Skeletal muscle satellite cell (primary cell): ENCODE results near the gene PIGQ.

ENCODE experiments used
- H3K27me3 ChIP-seq: 2 replicates; pipeline ENCODE4 v1.7.0; 2013; ENCODE audit warnings: low read length; ENCODE audit not compliant: control insufficient read depth, insufficient read depth
- H3K36me3 ChIP-seq: 2 replicates; pipeline ENCODE4 v1.7.0; 2013; ENCODE audit warnings: mild to moderate bottlenecking, control low read depth, low read length; ENCODE audit not compliant: insufficient read depth
- H3K4me1 ChIP-seq: 2 replicates; pipeline ENCODE4 v1.7.0; 2013; ENCODE audit warnings: low read length; ENCODE audit not compliant: control insufficient read depth, insufficient read depth
- H3K4me2 ChIP-seq: 2 replicates; pipeline ENCODE4 v1.7.0; 2013; ENCODE audit warnings: mild to moderate bottlenecking, low read length
- H3K4me3 ChIP-seq: 2 replicates; pipeline ENCODE4 v1.7.0; 2013; ENCODE audit warnings: low read length
- H3K9ac ChIP-seq: 2 replicates; pipeline ENCODE4 v1.7.0; 2013; ENCODE audit warnings: mild to moderate bottlenecking, low read depth, low read length, moderate library complexity
- H3K9me3 ChIP-seq: replicated peaks from 2 replicates; pipeline ENCODE4 v1.7.0; 2013; ENCODE audit warnings: mild to moderate bottlenecking, control low read depth, low read length

The PIGQ gene

GRCh38 chr16:536746-537145, 33.0 kb upstream of the PIGQ start:
- Histone ChIP-seq H3K4me2 (no peak overlapping the region), H3K4me1 (peaks cover 58% of the 10 kb centered on the region), H3K36me3 (peaks cover 21% of the 10 kb centered on the region), H3K9me3 (no peaks in the 10 kb centered on the region), H3K9ac (no peak overlapping the region), H3K4me3 (no peak overlapping the region), H3K27me3 (no peaks in the 10 kb centered on the region)

DNA sequence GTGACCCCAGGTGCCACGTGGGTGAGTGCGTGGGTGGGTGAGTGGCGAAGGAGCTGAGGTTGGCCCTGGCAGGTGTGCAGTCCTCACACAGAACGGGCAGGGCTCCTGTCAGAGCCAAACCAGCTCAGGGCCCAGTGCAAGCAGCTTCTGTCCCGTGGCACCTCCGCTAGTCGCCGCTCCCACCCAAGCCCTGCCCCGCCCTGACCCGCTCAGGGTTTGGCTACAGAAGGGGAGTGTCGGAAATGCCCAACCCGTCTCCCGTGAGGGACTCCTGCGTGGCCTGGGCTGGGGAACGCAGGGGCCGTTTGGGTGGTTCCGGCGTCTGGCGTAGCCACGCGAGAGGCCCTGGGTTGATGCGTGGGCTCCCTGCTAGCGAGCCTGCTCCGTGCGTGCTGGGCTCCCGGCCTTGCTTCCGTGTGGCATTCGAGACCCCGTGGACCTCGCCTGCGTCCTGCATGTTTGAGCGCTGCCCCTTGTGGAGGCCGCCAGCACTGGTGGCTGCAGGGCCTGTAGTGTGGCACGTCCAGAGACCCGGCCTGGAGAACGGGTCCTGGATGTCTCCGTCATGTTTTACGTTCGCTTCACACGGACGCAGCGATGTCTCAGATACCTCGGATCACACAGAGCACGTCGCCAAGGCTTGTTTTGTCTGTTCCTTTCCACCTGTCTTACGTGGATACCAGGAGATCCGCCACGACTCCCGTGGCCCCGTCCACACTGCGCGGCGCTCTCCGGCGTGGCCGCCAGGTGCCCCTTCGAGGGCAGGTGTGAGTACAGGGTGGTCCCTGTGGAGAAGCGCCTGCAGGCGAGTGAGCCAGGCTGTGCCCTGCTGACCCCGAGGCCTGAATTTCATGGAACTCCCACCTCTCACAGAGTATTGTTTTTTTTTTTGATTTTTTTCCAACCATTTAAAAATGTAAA, 32.1 kb upstream of the PIGQ start:
- Histone ChIP-seq H3K4me3 (no peak overlapping the region), H3K9ac (no peak overlapping the region), H3K36me3 (peaks cover 21% of the 10 kb centered on the region), H3K4me1 (peaks cover 52% of the 10 kb centered on the region), H3K9me3 (no peaks in the 10 kb centered on the region), H3K27me3 (no peaks in the 10 kb centered on the region), H3K4me2 (no peak overlapping the region)

- Histone ChIP-seq H3K4me2 (peak overlapping the region; percentile 39), H3K36me3 (peaks cover 21% of the 10 kb centered on the region), H3K9ac (peak overlapping the region; percentile 32), H3K4me1 (peaks cover 33% of the 10 kb centered on the region), H3K9me3 (no peaks in the 10 kb centered on the region), H3K4me3 (no peak overlapping the region), H3K27me3 (no peaks in the 10 kb centered on the region)
Measured at GRCh38 chr16:539901-540530, 29.8 kb upstream of the PIGQ start.

GRCh38 chr16:540645-541340, 29.0 kb upstream of the PIGQ start:
- Histone ChIP-seq H3K4me1 (peaks cover 25% of the 10 kb centered on the region), H3K9me3 (no peaks in the 10 kb centered on the region), H3K36me3 (peaks cover 21% of the 10 kb centered on the region), H3K9ac (no peak overlapping the region), H3K4me2 (peak overlapping the region; percentile 28), H3K4me3 (no peak overlapping the region), H3K27me3 (no peaks in the 10 kb centered on the region)

- Histone ChIP-seq H3K9me3 (no peaks in the 10 kb centered on the region), H3K27me3 (no peaks in the 10 kb centered on the region), H3K4me1 (peaks cover 21% of the 10 kb centered on the region), H3K36me3 (peaks cover 6% of the 10 kb centered on the region), H3K4me2 (no peak overlapping the region), H3K9ac (no peak overlapping the region), H3K4me3 (no peak overlapping the region)
Measured at GRCh38 chr16:543301-544164, 26.2 kb upstream of the PIGQ start.

GRCh38 chr16:544517-544916, 25.3 kb upstream of the PIGQ start:
- Histone ChIP-seq H3K9ac (no peak overlapping the region), H3K4me1 (peaks cover 15% of the 10 kb centered on the region), H3K36me3 (peaks cover 10% of the 10 kb centered on the region), H3K27me3 (no peaks in the 10 kb centered on the region), H3K4me3 (no peak overlapping the region), H3K4me2 (no peak overlapping the region), H3K9me3 (no peaks in the 10 kb centered on the region)

- Histone ChIP-seq H3K4me2 (peak overlapping the region; percentile 31), H3K9ac (no peak overlapping the region), H3K36me3 (peaks cover 27% of the 10 kb centered on the region), H3K4me1 (no peaks in the 10 kb centered on the region), H3K9me3 (no peaks in the 10 kb centered on the region), H3K4me3 (no peak overlapping the region), H3K27me3 (no peaks in the 10 kb centered on the region)
Measured at GRCh38 chr16:546909-547770, 22.6 kb upstream of the PIGQ start.

DNA sequence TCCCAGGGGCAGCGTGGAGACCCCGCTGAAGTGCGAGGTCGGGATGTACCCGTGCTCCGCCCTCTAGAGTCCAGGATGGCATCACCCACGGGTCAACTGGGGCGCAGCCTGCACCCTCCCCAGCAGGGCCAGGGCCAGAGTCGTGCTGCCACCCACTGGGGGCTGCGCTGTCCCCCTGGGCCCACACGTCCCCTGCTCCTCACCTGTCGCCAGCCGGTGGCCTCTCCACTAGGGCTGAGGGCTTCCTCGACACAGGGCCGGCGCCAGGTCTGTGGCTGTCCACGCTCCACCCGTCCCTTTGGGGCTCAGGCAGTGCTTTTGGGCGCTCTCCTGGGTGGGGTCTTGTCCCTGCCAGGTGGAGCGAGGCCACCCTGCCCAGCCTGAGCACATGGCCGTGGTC, 21.2 kb upstream of the PIGQ start:
- Histone ChIP-seq H3K4me1 (no peaks in the 10 kb centered on the region), H3K36me3 (peaks cover 29% of the 10 kb centered on the region), H3K4me3 (no peak overlapping the region)

DNA sequence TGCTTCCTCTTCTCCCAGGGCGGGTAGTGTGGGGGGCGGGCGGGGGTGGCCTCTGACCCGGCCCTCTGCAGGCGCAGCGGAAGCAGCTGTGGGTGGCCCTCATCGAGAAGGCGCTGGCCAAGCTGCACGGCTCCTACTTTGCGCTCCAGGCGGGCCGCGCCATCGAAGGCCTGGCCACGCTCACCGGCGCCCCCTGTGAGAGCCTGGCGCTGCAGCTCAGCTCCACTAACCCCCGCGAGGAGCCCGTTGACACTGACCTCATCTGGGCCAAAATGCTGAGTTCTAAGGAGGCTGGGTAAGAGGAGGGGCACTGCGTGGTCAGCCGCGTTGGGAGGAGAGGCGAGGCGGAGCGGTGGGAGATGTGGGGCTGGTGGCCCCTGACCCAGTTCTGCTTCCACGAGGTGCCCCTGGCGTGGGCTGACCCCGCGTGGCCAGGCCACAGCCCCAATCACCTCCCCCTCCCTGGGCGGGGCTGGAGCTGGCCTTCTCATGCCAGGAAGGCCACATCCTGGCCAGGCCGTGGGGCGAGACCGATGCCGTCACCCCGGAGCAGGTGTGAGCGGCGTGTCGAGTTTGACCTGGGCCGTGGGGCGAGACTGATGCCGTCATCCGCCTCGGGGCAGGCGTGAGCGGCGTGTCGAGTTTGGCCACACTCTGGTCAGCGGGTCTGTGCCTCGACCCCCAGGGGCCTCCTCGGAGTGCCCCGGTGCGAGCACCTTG, 20.1 kb upstream of the PIGQ start:
- Histone ChIP-seq H3K9ac (no peak overlapping the region), H3K4me3 (no peak overlapping the region), H3K9me3 (no peaks in the 10 kb centered on the region), H3K4me2 (no peak overlapping the region), H3K4me1 (peaks cover 11% of the 10 kb centered on the region), H3K36me3 (peaks cover 29% of the 10 kb centered on the region), H3K27me3 (no peaks in the 10 kb centered on the region)

More for the DNA sequence above, 21.2 kb upstream of the PIGQ start:
- Histone ChIP-seq H3K9ac (no peak overlapping the region), H3K9me3 (no peaks in the 10 kb centered on the region), H3K4me2 (no peak overlapping the region), H3K27me3 (no peaks in the 10 kb centered on the region)

GRCh38 chr16:551210-551609, 18.6 kb upstream of the PIGQ start:
- Histone ChIP-seq H3K9ac (no peak overlapping the region), H3K36me3 (peaks cover 29% of the 10 kb centered on the region), H3K9me3 (no peaks in the 10 kb centered on the region), H3K4me3 (no peak overlapping the region), H3K4me1 (peaks cover 25% of the 10 kb centered on the region), H3K27me3 (no peaks in the 10 kb centered on the region), H3K4me2 (no peak overlapping the region)
